Measurements from ENCODE around the gene ZNF708. TPM values are rescaled to one million over a fixed set of nuclear protein-coding genes. Genes with fewer than 3 reads are reported as not detected.
"Not testable (repeated sequence)": the region's sequence is repeated elsewhere in the genome, so short reads cannot be mapped to it uniquely, and the experiment has no call there.

Gene ZNF708
- polyA plus RNA-seq, 4 donors: 1.8 to 20.8 (median 3.4) TPM

DNA sequence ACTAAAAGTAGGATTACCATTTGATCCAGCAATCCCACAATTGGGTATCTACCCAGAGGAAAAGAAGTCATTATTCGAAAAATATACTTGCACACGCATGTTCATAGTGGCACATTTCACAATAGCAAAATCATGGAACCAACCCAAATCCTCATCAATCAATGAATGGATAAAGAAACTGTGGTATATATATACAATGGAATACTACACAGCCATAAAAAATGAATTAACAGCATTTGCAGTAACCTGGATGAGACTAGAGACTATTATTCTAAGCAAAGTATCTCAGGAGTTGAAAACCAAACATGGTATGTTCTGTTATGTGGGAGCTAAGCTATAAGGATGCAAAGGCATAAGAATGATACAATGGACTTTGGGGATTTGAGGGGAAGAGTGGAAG lies 3.0 kb downstream of the ZNF708 start:
- DNase-seq (no peak), FAIRE-seq (no peak)
- H3K9me3 ChIP-seq (ENCODE audit: control insufficient read depth in 2 of 2, insufficient read depth in 1 of 2, low read depth in 1 of 2, low read length in 1 of 2): no peaks in the 10 kb centered on the region
- H3K27ac ChIP-seq (ENCODE audit: low read depth in 1 of 3, low read length in 2 of 3): no peak overlapping the region
- H3K4me3 ChIP-seq (ENCODE audit: low read depth in 1 of 3, low read length in 3 of 3): no peak overlapping the region
- H3K27me3 ChIP-seq (ENCODE audit: control insufficient read depth in 3 of 3, insufficient read depth in 3 of 3, low read length in 3 of 3): no peaks in the 10 kb centered on the region
- 97 to 100% (median 99%) methylated on average over 2 of the region's 2 CpGs for WGBS, 3 donors
- H3K36me3 ChIP-seq (ENCODE audit: control insufficient read depth in 3 of 3, insufficient read depth in 2 of 3, low read depth in 1 of 3, low read length in 3 of 3): peaks cover 0 to 5% (median 4%) of the 10 kb centered on the region in 3 donors
- peaks cover 0 to 2% (median 0%) of the 10 kb centered on the region in 3 donors for H3K4me1 ChIP-seq (ENCODE audit: control insufficient read depth in 3 of 3, insufficient read depth in 2 of 3, low read depth in 1 of 3, low read length in 2 of 3)

DNA sequence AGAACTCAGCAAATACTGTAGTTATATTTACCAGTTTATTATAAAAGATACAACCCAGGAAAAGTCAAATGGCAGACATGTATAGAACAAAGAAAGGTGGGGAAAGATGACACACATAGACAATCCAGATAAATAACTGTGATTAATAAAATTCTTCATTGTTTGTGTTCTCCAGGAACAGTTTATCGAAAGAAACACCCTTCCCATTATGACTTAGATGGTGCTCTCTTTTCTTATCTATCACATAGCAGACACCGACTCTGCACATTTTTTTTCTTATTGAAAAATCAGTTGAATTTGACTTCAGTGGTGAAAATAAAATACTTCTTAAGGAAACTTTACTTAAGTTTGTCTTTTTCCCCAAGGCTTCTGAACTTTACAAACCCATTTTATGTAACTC lies 6.2 kb downstream of the ZNF708 start:
- Histone ChIP-seq H3K4me1 (ENCODE audit: control insufficient read depth in 3 of 3, insufficient read depth in 2 of 3, low read depth in 1 of 3, low read length in 2 of 3) (no peaks in the 10 kb centered on the region), H3K27me3 (ENCODE audit: control insufficient read depth in 3 of 3, insufficient read depth in 3 of 3, low read length in 3 of 3) (no peaks in the 10 kb centered on the region), H3K4me3 (ENCODE audit: low read depth in 1 of 3, low read length in 3 of 3) (no peak overlapping the region), H3K36me3 (ENCODE audit: control insufficient read depth in 3 of 3, insufficient read depth in 2 of 3, low read depth in 1 of 3, low read length in 3 of 3) (peaks cover 0 to 5% (median 4%) of the 10 kb centered on the region in 3 donors), H3K27ac (ENCODE audit: low read depth in 1 of 3, low read length in 2 of 3) (no peak overlapping the region), H3K9me3 (ENCODE audit: control insufficient read depth in 2 of 2, insufficient read depth in 1 of 2, low read depth in 1 of 2, low read length in 1 of 2) (no peaks in the 10 kb centered on the region)
- no peak for FAIRE-seq
- no peak for DNase-seq
- WGBS, 3 donors: 85 to 91% (median 87%) methylated on average over 2 of the region's 2 CpGs

DNA sequence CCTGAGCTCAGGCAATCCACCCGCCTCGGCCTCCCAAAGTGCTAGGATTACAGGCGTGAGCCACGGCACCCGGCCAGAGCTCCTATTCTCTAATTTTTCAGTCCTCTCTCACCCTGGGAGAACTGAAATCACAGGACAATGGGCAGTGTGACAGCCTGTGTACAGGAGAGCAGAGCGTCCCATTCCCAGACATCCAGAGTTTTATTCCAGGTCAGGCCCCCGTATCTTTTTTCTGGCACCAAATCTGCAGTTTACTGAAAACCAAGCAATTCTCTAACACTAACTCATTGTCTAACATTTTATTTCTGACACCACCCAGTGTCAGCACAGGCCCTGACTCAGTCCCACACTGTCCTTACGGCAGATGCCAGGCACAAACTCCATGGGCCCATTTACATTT lies 6.7 kb downstream of the ZNF708 start:
- Histone ChIP-seq H3K36me3 (ENCODE audit: control insufficient read depth in 3 of 3, insufficient read depth in 2 of 3, low read depth in 1 of 3, low read length in 3 of 3) (peaks cover 0 to 5% (median 2%) of the 10 kb centered on the region in 3 donors), H3K27ac (ENCODE audit: low read depth in 1 of 3, low read length in 2 of 3) (no peak overlapping the region), H3K9me3 (ENCODE audit: control insufficient read depth in 2 of 2, insufficient read depth in 1 of 2, low read depth in 1 of 2, low read length in 1 of 2) (peaks cover 0 to 2% of the 10 kb centered on the region in 2 donors), H3K27me3 (ENCODE audit: control insufficient read depth in 3 of 3, insufficient read depth in 3 of 3, low read length in 3 of 3) (no peaks in the 10 kb centered on the region), H3K4me3 (ENCODE audit: low read depth in 1 of 3, low read length in 3 of 3) (no peak overlapping the region), H3K4me1 (ENCODE audit: control insufficient read depth in 3 of 3, insufficient read depth in 2 of 3, low read depth in 1 of 3, low read length in 2 of 3) (no peaks in the 10 kb centered on the region)
- DNase-seq (no peak), FAIRE-seq (no peak)
- WGBS, 3 donors: 86 to 93% (median 90%) methylated on average over 8 of the region's 8 CpGs

DNA sequence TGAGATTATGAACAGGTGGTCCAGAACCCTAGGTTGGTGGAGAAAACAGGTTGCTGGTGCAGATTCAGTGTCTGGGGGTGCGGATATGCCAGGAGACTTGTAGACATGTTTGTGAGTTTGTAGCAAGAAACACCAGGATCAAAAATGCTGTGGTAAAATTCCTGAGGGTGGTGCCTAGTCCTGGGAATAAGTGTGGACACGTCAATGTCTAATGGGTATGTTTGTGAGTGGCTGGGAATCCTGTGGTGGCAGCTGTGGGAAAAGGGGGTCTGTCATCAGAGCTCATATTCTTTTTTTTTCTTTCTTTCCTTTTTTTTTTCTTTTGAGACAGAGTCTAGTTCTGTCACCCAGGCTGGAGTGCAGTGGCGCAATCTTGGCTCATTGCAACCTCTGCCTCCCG lies 7.2 kb downstream of the ZNF708 start:
- Histone ChIP-seq H3K4me1 (ENCODE audit: control insufficient read depth in 3 of 3, insufficient read depth in 2 of 3, low read depth in 1 of 3, low read length in 2 of 3) (no peaks in the 10 kb centered on the region), H3K27ac (ENCODE audit: low read depth in 1 of 3, low read length in 2 of 3) (no peak overlapping the region), H3K9me3 (ENCODE audit: control insufficient read depth in 2 of 2, insufficient read depth in 1 of 2, low read depth in 1 of 2, low read length in 1 of 2) (peaks cover 0 to 2% of the 10 kb centered on the region in 2 donors), H3K36me3 (ENCODE audit: control insufficient read depth in 3 of 3, insufficient read depth in 2 of 3, low read depth in 1 of 3, low read length in 3 of 3) (peaks cover 0 to 7% (median 2%) of the 10 kb centered on the region in 3 donors), H3K27me3 (ENCODE audit: control insufficient read depth in 3 of 3, insufficient read depth in 3 of 3, low read length in 3 of 3) (no peaks in the 10 kb centered on the region), H3K4me3 (ENCODE audit: low read depth in 1 of 3, low read length in 3 of 3) (no peak overlapping the region)
- WGBS, 3 donors: 82 to 95% (median 88%) methylated on average over 4 of the region's 4 CpGs
- DNase-seq: no peak
- FAIRE-seq: no peak

DNA sequence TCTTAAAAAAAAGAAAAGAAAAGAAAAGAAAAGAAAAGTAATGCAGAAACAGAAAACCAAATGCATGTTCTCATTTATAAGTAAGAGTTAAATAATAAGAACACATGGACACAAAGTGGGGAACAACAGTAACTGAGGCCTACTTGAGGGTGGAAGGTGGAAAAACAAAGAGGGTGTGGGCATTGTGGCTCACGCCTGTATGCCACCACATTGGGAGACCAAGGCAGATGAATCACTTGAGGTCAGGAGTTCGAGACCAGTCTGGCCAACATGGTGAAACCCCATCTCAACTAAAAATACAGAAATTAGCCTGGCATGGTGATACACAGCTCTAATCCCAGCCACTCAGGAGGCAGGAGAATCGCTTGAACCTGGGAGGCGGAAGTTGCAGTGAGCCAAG lies 8.1 kb downstream of the ZNF708 start:
- Histone ChIP-seq H3K27ac (ENCODE audit: low read depth in 1 of 3, low read length in 2 of 3) (no peak overlapping the region), H3K4me1 (ENCODE audit: control insufficient read depth in 3 of 3, insufficient read depth in 2 of 3, low read depth in 1 of 3, low read length in 2 of 3) (no peaks in the 10 kb centered on the region), H3K4me3 (ENCODE audit: low read depth in 1 of 3, low read length in 3 of 3) (no peak overlapping the region), H3K27me3 (ENCODE audit: control insufficient read depth in 3 of 3, insufficient read depth in 3 of 3, low read length in 3 of 3) (no peaks in the 10 kb centered on the region), H3K9me3 (ENCODE audit: control insufficient read depth in 2 of 2, insufficient read depth in 1 of 2, low read depth in 1 of 2, low read length in 1 of 2) (peaks cover 0 to 2% of the 10 kb centered on the region in 2 donors), H3K36me3 (ENCODE audit: control insufficient read depth in 3 of 3, insufficient read depth in 2 of 3, low read depth in 1 of 3, low read length in 3 of 3) (peaks cover 0 to 4% (median 0%) of the 10 kb centered on the region in 3 donors)
- WGBS, 3 donors: 82 to 97% (median 93%) methylated on average over 4 of the region's 4 CpGs
- no peak for DNase-seq
- FAIRE-seq: no peak

DNA sequence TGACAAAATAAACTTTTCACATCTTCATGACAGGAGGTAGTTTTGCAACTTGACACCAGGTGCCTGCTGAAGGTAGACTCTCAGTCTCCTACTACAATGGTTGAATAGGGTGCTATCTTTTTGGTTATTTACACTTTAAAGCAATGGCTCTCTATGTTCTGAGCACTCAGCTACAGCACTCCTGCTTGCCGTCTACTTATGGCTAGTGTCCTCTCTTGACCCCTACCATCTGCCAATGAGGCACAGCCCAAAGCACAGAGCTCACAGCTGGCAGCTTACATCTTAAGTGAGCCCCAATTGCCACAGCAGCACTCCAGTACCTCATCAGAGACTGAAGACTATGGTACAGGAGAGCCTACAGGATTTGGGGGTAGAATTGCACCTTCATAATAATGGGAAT lies 11.4 kb downstream of the ZNF708 start:
- no peaks in the 10 kb centered on the region for H3K4me1 ChIP-seq (ENCODE audit: control insufficient read depth in 3 of 3, insufficient read depth in 2 of 3, low read depth in 1 of 3, low read length in 2 of 3)
- DNase-seq (no peak), FAIRE-seq (no peak)
- H3K36me3 ChIP-seq (ENCODE audit: control insufficient read depth in 3 of 3, insufficient read depth in 2 of 3, low read depth in 1 of 3, low read length in 3 of 3): peaks cover 0 to 4% (median 0%) of the 10 kb centered on the region in 3 donors
- WGBS, 3 donors: 71 to 92% (median 90%) methylated on average over 1 of the region's 1 CpG
- H3K4me3 ChIP-seq (ENCODE audit: low read depth in 1 of 3, low read length in 3 of 3): no peak overlapping the region
- H3K27me3 ChIP-seq (ENCODE audit: control insufficient read depth in 3 of 3, insufficient read depth in 3 of 3, low read length in 3 of 3): no peaks in the 10 kb centered on the region
- H3K27ac ChIP-seq (ENCODE audit: low read depth in 1 of 3, low read length in 2 of 3): no peak overlapping the region
- H3K9me3 ChIP-seq (ENCODE audit: control insufficient read depth in 2 of 2, insufficient read depth in 1 of 2, low read depth in 1 of 2, low read length in 1 of 2): peaks cover 0 to 2% of the 10 kb centered on the region in 2 donors

DNA sequence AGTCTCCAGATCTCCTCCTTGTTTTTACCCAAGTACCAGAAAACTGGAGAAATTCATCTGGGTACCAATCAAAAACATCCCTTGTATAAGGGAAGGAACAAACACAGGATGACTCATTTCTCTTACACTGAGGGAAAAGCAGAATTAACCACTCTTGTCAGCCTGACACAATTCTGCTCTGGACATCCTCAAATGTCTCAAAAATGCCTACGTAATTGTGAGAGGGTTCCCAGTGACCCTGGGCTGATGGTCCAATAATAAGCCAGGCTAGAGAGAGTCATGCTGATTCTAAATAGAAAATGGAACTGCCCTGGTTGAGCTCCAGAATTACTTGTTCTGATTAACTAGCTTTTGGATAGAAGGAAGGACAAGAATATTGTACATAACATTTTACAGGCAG lies 14.5 kb downstream of the ZNF708 start:
- Histone ChIP-seq H3K27me3 (ENCODE audit: control insufficient read depth in 3 of 3, insufficient read depth in 3 of 3, low read length in 3 of 3) (no peaks in the 10 kb centered on the region), H3K4me1 (ENCODE audit: control insufficient read depth in 3 of 3, insufficient read depth in 2 of 3, low read depth in 1 of 3, low read length in 2 of 3) (no peaks in the 10 kb centered on the region), H3K36me3 (ENCODE audit: control insufficient read depth in 3 of 3, insufficient read depth in 2 of 3, low read depth in 1 of 3, low read length in 3 of 3) (peaks cover 0 to 4% (median 0%) of the 10 kb centered on the region in 3 donors), H3K4me3 (ENCODE audit: low read depth in 1 of 3, low read length in 3 of 3) (no peak overlapping the region), H3K9me3 (ENCODE audit: control insufficient read depth in 2 of 2, insufficient read depth in 1 of 2, low read depth in 1 of 2, low read length in 1 of 2) (peaks cover 0 to 2% of the 10 kb centered on the region in 2 donors), H3K27ac (ENCODE audit: low read depth in 1 of 3, low read length in 2 of 3) (no peak overlapping the region)
- FAIRE-seq (no peak), DNase-seq (no peak)
- WGBS, 3 donors: 71 to 95% (median 86%) methylated on average over 1 of the region's 1 CpG

DNA sequence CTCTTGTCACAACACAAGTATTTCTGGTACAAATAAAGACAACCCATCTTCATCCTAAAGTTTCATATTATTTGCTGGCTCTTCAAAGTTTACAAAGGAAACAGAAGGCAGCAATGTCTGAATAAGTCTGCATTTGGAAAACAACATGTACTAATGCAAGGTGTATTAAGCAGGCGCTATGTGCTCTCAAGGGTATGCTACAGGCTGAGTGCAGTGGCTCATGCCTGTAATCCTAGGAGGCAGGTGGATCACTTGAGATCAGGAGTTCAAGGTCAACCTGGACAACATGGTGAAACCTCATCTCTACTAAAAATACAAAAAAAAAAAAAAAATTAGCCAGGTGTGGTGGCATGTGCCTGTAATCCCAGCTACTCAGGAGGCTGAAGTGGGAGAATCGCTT lies 16.4 kb downstream of the ZNF708 start:
- not testable (repeated sequence) for H3K36me3 ChIP-seq (ENCODE audit: control insufficient read depth in 3 of 3, insufficient read depth in 2 of 3, low read depth in 1 of 3, low read length in 3 of 3); H3K4me3 ChIP-seq (ENCODE audit: low read depth in 1 of 3, low read length in 3 of 3); H3K4me1 ChIP-seq (ENCODE audit: control insufficient read depth in 3 of 3, insufficient read depth in 2 of 3, low read depth in 1 of 3, low read length in 2 of 3); H3K27ac ChIP-seq (ENCODE audit: low read depth in 1 of 3, low read length in 2 of 3); FAIRE-seq; H3K9me3 ChIP-seq (ENCODE audit: control insufficient read depth in 2 of 2, insufficient read depth in 1 of 2, low read depth in 1 of 2, low read length in 1 of 2); DNase-seq; H3K27me3 ChIP-seq (ENCODE audit: control insufficient read depth in 3 of 3, insufficient read depth in 3 of 3, low read length in 3 of 3)
- 96 to 98% (median 98%) methylated on average over 2 of the region's 2 CpGs for WGBS, 3 donors

DNA sequence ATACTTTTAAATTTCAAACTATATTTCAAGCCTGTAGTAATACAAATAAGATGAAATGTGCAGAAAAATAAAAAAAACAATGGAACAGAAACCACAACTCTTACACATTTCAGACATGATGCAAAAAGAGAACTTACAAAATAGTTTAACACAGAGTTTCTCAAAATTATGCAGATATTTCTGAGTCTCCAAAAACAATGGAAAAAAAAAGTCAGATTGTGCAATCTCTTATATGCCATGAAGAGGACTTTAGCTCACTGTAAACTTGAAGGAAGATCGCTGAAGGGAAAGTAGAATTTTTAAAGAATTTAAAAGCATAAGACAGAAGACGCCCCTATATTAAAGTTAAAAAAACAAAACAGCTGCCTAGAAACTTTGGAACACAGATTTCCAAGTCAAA lies 20.4 kb downstream of the ZNF708 start:
- whole genome bisulfite sequencing, 3 donors: 93 to 97% (median 96%) methylated on average over 2 of the region's 2 CpGs
- DNase-seq (no peak), FAIRE-seq (no peak)
- no peaks in the 10 kb centered on the region for H3K27me3 ChIP-seq (ENCODE audit: control insufficient read depth in 3 of 3, insufficient read depth in 3 of 3, low read length in 3 of 3)
- no peak overlapping the region for H3K27ac ChIP-seq (ENCODE audit: low read depth in 1 of 3, low read length in 2 of 3)
- H3K4me1 ChIP-seq (ENCODE audit: control insufficient read depth in 3 of 3, insufficient read depth in 2 of 3, low read depth in 1 of 3, low read length in 2 of 3): no peaks in the 10 kb centered on the region
- no peak overlapping the region for H3K4me3 ChIP-seq (ENCODE audit: low read depth in 1 of 3, low read length in 3 of 3)
- H3K9me3 ChIP-seq (ENCODE audit: control insufficient read depth in 2 of 2, insufficient read depth in 1 of 2, low read depth in 1 of 2, low read length in 1 of 2): peaks cover 0 to 8% of the 10 kb centered on the region in 2 donors
- peaks cover 3 to 27% (median 6%) of the 10 kb centered on the region in 3 donors for H3K36me3 ChIP-seq (ENCODE audit: control insufficient read depth in 3 of 3, insufficient read depth in 2 of 3, low read depth in 1 of 3, low read length in 3 of 3)

Data from small intestine (tissue), 7 donors.